Measurements from ENCODE around the gene FANCE.

DNA sequence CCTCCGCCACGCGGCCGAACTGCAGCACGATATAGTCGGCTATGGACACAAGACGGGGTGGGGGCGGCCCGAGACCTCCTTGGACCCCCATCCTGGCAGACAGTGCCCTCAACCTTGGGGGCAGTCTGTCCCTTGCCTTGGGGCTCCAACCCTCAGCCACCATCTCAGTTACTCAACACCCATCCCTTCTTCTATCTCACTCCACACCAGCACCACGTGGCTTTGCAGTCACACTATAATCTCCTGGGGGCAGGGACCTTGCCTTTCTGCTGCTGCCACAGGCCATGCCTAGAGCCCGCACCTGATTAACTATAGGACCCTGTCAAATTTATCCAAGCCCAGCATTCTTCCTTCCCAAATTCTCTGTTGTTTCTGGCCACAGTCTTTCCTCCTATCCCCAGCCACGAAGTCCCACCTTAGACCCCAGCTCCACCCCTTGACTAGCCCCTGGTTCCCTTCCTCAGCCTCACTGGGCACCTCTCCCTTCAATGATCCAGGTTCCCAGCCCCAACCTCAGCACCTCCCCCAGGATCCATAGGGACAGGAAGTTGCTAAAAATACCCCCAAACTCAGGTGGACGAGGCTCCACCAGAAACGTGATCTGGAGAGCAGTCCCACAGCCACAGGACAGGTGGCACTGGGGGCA is 46.4 kb downstream of the FANCE start:
- TF ChIP-seq POLR2AphosphoS5 (IDR thresholded peaks at IDR 0.05) = no peak
- TF ChIP-seq POLR2A (IDR thresholded peaks at IDR 0.05) = no peak
- TF ChIP-seq, protein P1, sequence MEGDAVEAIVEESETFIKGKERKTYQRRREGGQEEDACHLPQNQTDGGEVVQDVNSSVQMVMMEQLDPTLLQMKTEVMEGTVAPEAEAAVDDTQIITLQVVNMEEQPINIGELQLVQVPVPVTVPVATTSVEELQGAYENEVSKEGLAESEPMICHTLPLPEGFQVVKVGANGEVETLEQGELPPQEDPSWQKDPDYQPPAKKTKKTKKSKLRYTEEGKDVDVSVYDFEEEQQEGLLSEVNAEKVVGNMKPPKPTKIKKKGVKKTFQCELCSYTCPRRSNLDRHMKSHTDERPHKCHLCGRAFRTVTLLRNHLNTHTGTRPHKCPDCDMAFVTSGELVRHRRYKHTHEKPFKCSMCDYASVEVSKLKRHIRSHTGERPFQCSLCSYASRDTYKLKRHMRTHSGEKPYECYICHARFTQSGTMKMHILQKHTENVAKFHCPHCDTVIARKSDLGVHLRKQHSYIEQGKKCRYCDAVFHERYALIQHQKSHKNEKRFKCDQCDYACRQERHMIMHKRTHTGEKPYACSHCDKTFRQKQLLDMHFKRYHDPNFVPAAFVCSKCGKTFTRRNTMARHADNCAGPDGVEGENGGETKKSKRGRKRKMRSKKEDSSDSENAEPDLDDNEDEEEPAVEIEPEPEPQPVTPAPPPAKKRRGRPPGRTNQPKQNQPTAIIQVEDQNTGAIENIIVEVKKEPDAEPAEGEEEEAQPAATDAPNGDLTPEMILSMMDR (IDR thresholded peaks at IDR 0.05) = no peak
- no peak for TF ChIP-seq EP300 (IDR thresholded peaks at IDR 0.05)
